Metanephros (tissue), 2 donors: ENCODE results near the gene CADM3. TPM values are rescaled to one million over a fixed set of nuclear protein-coding genes. Genes with fewer than 3 reads are reported as not detected.

Experiments
- small RNA-seq: library from RNA; depleted of rRNA; stranded (forward); fragments of <200 nt; gene quantifications from one replicate; pipeline ENCODE3, GENCODE V24; 2014; ENCODE audit warnings: low replicate concordance
- total RNA-seq: library from RNA; depleted of rRNA; stranded (reverse); fragments of >200 nt; gene quantifications from one replicate; pipeline ENCODE4 v1.2.3, GENCODE V29; 2014

The CADM3 gene, protein sequence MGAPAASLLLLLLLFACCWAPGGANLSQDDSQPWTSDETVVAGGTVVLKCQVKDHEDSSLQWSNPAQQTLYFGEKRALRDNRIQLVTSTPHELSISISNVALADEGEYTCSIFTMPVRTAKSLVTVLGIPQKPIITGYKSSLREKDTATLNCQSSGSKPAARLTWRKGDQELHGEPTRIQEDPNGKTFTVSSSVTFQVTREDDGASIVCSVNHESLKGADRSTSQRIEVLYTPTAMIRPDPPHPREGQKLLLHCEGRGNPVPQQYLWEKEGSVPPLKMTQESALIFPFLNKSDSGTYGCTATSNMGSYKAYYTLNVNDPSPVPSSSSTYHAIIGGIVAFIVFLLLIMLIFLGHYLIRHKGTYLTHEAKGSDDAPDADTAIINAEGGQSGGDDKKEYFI
- total RNA-seq: 0.88 TPM

DNA sequence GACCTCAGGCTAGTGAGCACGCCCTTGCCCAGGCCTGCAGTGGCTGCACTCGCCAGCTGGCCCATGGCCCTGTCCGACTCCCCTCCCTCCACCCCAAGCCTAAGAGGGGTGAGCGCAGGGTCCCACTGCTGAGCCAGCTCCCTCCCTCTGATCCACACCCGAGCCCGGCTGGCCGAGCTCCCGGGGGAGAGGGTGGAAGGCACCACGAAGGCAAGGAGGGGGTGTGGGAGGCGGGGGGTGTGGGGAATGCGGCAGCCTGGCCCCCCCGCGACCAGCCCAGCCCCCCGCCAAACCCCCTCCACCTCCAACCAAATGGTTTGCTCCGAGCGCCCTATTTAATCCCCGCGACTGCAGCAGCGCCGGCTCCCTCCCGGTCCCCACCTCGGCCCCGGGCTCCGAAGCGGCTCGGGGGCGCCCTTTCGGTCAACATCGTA, at the start of gene CADM3:
TSS of gene CADM3 (plus strand) at position 362 of the 434 bp plus-strand sequence. CDS start 151 bp downstream, outside the sequence.

DNA sequence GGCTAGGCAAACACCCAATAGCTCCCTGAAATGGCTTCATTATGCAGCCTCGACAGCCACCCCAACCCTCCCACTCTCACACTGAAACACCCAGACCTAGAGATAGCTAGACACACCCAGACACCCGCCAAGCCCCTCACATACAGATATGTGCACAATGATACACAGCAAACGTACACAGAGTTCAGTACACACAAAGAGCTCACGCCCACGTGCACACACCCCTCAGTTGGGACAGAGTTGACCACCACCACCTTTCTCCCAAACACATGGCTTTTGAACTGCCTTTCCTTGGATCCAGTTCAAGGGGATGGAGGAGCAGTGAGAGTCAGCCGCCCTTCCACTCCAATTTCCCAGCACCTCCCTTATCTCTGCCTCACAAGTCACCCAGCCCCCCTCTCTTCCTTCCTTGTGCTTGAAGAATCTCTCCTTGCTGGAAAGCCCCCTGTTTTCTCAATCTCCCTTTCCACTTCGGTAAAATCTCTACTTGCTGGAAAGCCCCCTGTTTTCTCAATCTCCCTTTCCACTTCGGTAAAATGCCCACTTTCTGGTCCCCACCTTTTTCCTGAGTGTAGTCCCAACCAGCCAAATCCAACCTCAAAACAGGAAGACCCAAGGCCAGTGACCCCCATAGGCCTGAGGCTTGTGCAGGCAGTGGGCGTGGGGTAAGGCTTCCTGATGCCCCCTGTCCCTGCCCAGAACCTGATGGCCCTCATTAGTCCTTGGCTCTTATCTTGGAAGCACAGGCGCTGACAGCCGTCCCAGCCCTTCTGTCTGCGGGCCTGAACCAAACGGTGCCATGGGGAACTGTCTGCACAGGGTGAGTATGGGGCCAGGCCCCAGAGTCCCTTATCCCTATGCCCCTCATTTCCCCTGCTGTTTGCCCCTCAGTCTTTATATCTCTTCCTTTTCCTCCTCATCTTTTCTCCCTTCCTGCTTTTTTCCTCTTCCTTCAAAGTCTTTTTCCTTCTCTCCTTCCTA, 33.0 kb downstream of the CADM3 start, which contains the start of gene ACKR1:
TSS of gene ACKR1 (plus strand) at position 715 of the 981 bp plus-strand sequence. CDS start at position 800, 85 bp downstream.

Small RNAs within 50 kb of the gene (small RNA-seq; reads per million reads assigned to genes)
- not detected for gene RNA5SP60

Other genes with a start within 250 kb of the CADM3 start
- gene PYHIN1, start 240.1 kb upstream of the CADM3 start, total RNA-seq: 0.18 TPM
- gene IFI16, start 161.7 kb upstream of the CADM3 start, total RNA-seq: 34.4 TPM
- 0.41 TPM for gene AIM2, start 94.8 kb upstream of the CADM3 start, total RNA-seq
- gene ACKR1, start 33.3 kb downstream of the CADM3 start, total RNA-seq: 1.6 TPM
- 2.1 TPM for gene FCER1A, start 130.7 kb downstream of the CADM3 start, total RNA-seq